ENCODE data around the gene GRM5.
"Not testable (repeated sequence)": the region's sequence is repeated elsewhere in the genome, so short reads cannot be mapped to it uniquely, and the experiment has no call there.

GRM5 gene

DNA sequence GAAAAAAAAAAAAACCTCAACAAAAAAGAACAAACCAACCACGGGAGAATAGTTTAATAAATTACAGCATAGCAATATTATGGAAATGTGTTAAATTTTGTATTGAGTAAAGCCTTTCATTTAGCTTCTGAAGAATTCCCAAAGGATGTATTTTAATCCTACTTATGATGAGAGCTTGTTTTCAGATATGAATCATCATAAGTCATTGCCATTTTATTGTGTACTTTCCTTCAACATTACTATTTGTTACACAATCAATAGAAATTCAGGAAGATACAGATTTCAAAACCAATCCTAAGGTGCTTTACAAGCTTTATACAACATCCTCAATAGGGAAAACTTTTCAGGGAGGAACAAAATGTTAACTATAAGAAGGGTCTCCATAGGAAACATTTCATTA is 527.7 kb downstream of the GRM5 start:
- DNase-seq (ENCODE audit: low read depth), result no peak

DNA sequence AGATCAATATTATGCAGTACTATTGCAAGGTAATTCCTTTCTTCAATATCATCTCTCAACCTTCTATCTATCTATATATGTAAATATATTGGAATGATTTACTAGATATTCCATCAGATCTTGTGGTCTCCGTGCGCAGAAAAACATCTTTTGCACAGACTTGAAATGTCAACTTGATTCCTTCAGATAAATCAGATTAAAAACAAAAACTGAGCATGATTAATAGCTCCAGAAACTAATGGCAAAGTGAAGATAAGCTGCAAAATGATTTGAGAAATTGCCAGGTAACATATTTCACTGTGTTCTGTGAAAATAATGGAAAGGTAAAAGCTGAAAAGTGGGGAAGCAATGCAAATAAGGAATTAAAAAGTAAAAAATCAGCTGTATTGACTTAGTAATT is 528.2 kb downstream of the GRM5 start:
- no peak for DNase-seq (ENCODE audit: low read depth)

DNA sequence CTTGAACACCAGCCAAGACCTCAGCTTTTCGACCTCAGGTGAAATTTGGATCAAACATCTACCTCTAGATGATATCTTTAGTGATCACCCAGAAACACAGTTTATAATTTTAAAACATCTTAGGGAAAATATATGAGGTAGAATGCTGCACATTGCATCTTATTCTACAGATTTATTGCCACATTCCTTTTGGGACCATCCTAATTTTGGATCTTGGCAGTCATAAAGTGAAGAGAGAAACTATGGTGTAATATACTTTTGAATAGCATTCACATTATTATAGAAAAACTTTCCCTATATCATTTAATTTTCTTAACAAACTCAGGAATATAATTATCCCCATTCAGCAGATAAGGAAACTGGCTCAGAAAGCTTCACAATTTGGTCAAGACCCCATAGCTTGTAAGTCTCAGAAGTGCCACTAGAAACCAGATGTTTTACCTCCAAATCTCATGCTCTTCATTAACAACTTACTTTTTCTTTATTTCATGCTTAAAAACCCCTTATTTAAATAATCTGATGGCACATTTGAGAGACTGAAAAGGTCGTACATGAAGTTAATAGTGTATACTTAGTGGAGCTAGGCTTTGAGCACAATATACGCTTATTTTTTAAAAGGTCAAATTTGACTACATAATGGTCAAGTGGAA is 529.0 kb downstream of the GRM5 start:
- DNase-seq (ENCODE audit: low read depth), result no peak

- no peak for DNase-seq (ENCODE audit: low read depth)
These were observed 529.8 kb downstream of the GRM5 start for GRCh38 chr11:88535916-88536547.

GRCh38 chr11:88535266-88535665 is 530.5 kb downstream of the GRM5 start:
- DNase-seq (ENCODE audit: low read depth), result no peak

- DNase-seq (ENCODE audit: low read depth), result not testable (repeated sequence)
These were observed 531.1 kb downstream of the GRM5 start for GRCh38 chr11:88534706-88535105.

GRCh38 chr11:88534185-88534584 is 531.6 kb downstream of the GRM5 start:
- DNase-seq (ENCODE audit: low read depth), result no peak

DNA sequence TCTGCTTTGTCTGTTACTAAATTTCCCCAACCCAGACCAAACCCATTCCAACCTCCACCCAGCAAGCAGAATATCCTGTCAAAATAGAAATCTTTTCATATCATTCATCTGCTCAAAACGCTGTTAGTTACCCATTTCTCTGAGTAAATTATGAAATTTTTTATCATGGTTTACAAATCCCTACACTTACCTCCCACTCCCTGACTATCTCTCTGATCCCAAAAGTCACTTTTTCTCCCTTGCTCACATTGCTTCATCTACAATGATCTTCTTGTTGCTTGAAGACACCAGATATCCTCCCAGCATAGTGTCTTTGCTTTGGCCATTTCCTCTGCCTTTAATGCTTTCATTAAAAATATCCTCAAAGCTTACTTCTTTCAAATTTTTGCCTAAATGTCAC is 532.8 kb downstream of the GRM5 start:
- no peak for DNase-seq (ENCODE audit: low read depth)

DNA sequence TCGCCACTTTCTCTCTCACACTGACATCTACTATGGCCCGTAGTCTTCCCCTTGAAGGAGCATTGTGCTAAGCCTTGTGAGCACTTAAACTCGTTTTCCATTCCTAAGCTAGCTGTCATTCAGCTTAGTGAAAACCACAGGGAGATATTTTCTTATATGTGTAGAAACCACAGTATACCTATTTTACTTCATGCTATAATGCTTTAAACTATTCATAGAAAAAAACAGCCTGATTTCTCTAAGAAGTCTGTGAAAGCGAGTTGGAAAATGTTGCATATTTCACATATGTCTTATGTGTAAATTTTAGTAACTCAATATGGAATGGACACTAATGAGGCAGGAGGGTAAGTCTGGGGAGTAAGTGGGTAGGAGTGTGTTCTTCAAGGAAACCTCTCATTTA is 534.0 kb downstream of the GRM5 start:
- no peak for DNase-seq (ENCODE audit: low read depth)

DNA sequence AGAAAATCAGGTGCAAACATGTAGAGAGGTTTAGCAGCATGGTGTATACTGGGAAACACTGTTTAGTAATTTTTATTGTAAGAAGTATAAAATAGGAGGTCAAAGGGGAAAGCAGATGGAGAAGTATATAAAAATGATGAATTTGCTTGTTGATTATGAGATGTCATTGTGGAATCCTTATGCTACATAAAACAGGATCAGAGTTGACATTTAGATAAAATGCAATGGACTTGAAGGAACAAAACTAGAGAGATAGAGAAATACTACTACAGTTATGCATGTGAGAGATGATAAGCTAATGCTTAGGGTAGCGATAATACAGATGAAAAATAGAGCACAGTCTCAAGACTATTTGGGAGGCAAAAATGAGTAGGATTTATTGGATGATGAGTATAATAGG is 536.4 kb downstream of the GRM5 start:
- DNase-seq (ENCODE audit: low read depth), result no peak

- DNase-seq (ENCODE audit: low read depth), result no peak
These were observed 542.3 kb downstream of the GRM5 start for GRCh38 chr11:88523386-88524071.

DNA sequence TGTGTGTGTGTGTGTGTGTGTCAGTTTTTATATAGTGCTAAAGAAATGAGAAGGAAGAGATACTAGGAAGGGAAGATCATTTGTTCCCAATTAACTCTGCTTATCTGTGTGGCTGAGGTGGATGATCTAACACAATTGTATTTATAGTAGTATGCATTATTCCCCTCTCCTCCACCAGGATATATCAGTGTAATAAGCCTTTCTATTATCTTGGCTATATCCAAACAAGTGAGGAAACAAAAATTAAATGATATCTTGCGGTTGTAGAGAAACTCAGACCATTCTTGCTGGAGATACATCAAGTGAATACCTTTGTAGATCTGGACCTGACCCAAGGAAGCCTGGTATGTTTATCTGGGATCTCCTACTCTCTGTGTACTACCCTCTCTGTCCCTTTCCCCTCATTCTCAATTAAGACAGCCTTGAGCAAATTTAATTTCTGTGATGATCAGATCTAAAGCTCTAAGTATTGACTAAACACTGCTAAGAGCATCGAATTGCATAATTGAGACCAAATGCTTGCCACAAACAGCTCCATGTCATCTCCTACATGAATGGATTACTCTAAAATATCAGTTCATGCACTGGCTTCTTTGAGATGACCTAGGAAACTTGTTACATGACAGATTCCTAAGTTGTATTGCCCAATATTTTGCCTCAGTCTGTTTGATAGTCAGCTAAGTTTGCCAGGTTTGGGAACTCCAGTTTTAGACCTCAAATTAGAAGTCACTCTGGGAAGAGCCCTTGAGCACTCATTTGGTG is 543.0 kb downstream of the GRM5 start:
- no peak for DNase-seq (ENCODE audit: low read depth)

DNA sequence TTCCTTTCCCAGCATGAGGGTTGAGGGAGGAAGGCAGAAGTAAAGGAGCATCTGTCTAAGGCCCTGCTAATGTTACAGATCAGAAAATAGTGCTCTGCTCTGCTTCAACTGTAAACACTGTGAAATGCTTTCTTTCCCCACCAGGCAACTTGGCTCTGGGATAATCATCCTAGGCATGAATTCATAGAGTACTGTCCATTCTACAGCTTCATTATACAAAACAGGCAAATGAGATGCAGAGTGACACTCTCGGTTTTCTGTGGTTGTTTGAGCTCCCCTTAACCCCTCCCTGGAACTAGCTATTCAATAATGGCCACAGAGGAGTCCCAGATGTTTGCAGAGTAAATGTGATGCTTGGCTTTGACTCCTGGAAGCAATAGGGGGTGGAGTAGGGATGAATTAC is 544.0 kb downstream of the GRM5 start:
- no peak for DNase-seq (ENCODE audit: low read depth)

GRCh38 chr11:88521399-88521798 is 544.4 kb downstream of the GRM5 start:
- no peak for DNase-seq (ENCODE audit: low read depth)

DNA sequence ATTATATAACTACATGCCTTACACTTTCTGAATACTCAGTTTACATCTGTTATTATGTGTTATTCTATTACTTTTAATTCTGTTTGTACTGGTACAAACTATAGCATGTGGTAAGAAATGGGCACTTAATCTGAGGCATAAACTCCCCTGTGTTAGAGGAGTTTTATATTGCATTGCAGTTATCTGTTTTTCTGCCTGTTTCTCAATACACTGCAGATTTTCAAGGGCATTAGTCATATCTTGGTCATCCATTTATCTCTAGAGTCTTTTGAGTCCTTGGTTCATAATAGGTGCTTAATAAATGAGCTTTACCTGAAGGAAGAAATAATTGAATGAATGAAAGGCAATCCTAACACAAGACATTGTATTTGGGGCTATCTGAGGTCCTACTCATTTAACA is 545.4 kb downstream of the GRM5 start:
- no peak for DNase-seq (ENCODE audit: low read depth)

- no peak for DNase-seq (ENCODE audit: low read depth)
These were observed 550.8 kb downstream of the GRM5 start for GRCh38 chr11:88515002-88515401.

DNA sequence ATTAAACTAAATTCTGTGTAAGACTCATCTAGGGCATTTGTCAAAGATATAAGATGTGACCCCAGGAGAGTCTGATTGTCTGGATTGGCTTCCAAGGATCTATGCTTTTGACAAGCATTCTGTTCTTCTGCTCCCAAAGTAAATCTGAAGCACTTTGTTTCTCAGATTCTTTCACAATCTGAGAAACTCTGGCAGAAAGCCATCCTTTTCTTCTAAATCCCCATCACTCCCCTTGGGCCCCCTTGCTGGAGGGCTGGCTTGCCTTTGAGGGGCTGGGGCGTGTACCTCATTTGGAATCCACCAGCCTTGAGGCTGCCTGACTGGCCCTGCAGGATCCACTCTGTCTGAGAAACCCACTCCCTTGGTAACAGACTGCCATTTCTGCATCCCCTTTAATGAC is 554.8 kb downstream of the GRM5 start:
- no peak for DNase-seq (ENCODE audit: low read depth)

- no peak for DNase-seq (ENCODE audit: low read depth)
These were observed 556.8 kb downstream of the GRM5 start for GRCh38 chr11:88508759-88509581.

DNA sequence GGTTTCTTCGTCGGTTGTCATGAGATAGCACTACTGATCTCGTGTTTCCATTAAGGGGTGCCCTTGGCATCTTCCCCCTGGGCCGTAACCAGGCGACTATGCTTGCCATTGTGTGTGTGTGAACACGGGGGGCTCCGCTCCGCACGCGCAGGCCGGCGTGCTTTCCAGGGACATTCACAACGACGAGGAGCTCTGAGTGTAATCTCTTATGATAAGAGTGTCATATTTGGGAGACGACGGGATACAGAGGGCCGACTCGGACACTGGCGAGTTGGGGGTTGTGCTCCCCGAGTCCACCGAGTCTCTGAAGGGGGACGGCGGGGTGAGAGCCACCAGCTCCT is 557.4 kb downstream of the GRM5 start:
- no peak for DNase-seq (ENCODE audit: low read depth)

DNA sequence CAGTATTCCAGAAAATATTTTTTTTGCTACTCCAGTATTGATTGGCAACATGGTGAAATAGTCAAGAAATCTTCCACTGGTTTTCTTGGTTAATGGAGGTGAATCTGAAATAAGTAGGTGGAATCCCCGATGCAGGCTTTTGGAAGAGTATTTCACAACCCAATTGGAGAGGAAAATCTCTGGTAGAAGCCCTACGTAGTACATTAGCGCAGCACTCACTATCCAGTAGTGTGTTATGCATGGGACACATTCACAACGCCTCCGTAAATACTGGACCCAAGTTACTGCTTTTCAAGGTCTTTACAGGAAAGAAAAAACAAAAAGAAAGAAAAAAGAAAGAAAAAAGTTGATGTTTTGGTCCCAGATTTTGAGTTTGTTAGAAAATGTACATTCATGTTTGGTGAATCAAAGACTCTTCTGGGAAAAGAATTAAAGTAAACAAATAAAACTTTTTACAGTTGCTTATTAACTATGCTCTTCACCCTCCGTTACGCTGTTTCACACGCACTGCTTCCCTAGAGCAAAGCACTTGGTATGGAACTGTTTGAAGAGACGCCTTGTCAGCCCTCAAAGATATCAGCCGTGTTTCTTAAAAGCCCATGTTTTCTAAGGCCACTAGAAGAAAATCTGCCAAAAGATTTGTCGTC is 557.9 kb downstream of the GRM5 start:
- no peak for DNase-seq (ENCODE audit: low read depth)

- DNase-seq (ENCODE audit: low read depth), result no peak
These were observed 564.2 kb downstream of the GRM5 start for GRCh38 chr11:88501541-88501940.
